Endothelial cell (in vitro differentiated cells): ENCODE data around the gene TRIM32. TPM values are rescaled to one million over a fixed set of nuclear protein-coding genes. Genes with fewer than 3 reads are reported as not detected.
"Not testable (repeated sequence)": the region's sequence is repeated elsewhere in the genome, so short reads cannot be mapped to it uniquely, and the experiment has no call there.

Experiments
- DNase-seq: peaks from one replicate; pipeline ENCODE4 v3.0.0; 2021; ENCODE audit warnings: low spot score
- H3K27ac Mint-ChIP-seq: one replicate; pipeline ENCODE4 v1.8.0; 2021; ENCODE audit warnings: mixed read lengths, inconsistent platforms; ENCODE audit not compliant: unreplicated experiment
- H3K27me3 Mint-ChIP-seq: one replicate; pipeline ENCODE4 v1.8.0; 2021; ENCODE audit warnings: mild to moderate bottlenecking, moderate library complexity, mixed read lengths, inconsistent platforms; ENCODE audit not compliant: unreplicated experiment
- H3K36me3 Mint-ChIP-seq: one replicate; pipeline ENCODE4 v1.8.0; 2021; ENCODE audit warnings: mild to moderate bottlenecking, low read depth, mixed read lengths, inconsistent platforms; ENCODE audit not compliant: unreplicated experiment
- H3K4me1 Mint-ChIP-seq: one replicate; pipeline ENCODE4 v1.8.0; 2021; ENCODE audit warnings: mild to moderate bottlenecking, mixed read lengths, inconsistent platforms; ENCODE audit not compliant: unreplicated experiment
- H3K4me3 Mint-ChIP-seq: one replicate; pipeline ENCODE4 v1.8.0; 2021; ENCODE audit warnings: mild to moderate bottlenecking, mixed read lengths, inconsistent platforms; ENCODE audit not compliant: unreplicated experiment
- H3K9me3 Mint-ChIP-seq: one replicate; pipeline ENCODE4 v1.8.0; 2021; ENCODE audit warnings: mixed read lengths, inconsistent platforms; ENCODE audit not compliant: unreplicated experiment
- total RNA-seq: library from RNA; stranded (reverse); fragmentation: NEBNext Ultra II Directional; extraction: Animal tissue kit (Norgen Biotek cat#: 25700); gene quantifications from one replicate; pipeline ENCODE4 v1.2.1, GENCODE V29; 2021; ENCODE audit not compliant: unreplicated experiment
- TF ChIP-seq, protein P1 (sequence below): fragments of 200-600 bp; sonication (generic); IDR thresholded peaks from one replicate; pipeline ENCODE4 v1.5.0; 2021; ENCODE audit warnings: antibody characterized with exemption; ENCODE audit not compliant: unreplicated experiment

Gene TRIM32
- total RNA-seq, 1 donor from 2014 or later: 24.7 TPM

DNA sequence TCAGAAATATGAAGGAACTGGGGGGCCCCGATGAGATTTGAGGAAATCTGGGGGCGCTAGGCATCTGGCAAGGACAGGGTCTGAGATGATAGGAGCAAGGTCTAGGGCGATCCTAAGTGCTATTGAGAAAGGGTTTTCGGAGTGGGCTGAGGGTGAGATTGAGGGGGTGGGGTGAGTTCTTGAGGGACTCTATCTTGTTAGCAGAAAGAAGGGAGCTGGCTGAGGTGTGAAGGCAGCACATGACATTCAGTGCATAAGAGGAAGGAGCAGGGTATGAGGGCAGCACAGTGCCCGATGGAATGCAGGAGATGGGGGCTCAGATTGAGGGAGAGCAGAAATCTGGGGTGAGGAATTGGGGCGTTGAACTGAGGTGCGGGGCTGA, 640 bp downstream of the TRIM32 start:
- Mint-ChIP-seq H3K9me3 (no peaks in the 10 kb centered on the region), H3K27ac (peak overlapping the region; percentile 70), H3K4me3 (peak overlapping the region; percentile 97), H3K4me1 (peaks cover 19% of the 10 kb centered on the region), H3K27me3 (peaks cover 7% of the 10 kb centered on the region), H3K36me3 (no peaks in the 10 kb centered on the region)
- no peak for DNase-seq
- TF ChIP-seq, protein P1, sequence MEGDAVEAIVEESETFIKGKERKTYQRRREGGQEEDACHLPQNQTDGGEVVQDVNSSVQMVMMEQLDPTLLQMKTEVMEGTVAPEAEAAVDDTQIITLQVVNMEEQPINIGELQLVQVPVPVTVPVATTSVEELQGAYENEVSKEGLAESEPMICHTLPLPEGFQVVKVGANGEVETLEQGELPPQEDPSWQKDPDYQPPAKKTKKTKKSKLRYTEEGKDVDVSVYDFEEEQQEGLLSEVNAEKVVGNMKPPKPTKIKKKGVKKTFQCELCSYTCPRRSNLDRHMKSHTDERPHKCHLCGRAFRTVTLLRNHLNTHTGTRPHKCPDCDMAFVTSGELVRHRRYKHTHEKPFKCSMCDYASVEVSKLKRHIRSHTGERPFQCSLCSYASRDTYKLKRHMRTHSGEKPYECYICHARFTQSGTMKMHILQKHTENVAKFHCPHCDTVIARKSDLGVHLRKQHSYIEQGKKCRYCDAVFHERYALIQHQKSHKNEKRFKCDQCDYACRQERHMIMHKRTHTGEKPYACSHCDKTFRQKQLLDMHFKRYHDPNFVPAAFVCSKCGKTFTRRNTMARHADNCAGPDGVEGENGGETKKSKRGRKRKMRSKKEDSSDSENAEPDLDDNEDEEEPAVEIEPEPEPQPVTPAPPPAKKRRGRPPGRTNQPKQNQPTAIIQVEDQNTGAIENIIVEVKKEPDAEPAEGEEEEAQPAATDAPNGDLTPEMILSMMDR: no peak

DNA sequence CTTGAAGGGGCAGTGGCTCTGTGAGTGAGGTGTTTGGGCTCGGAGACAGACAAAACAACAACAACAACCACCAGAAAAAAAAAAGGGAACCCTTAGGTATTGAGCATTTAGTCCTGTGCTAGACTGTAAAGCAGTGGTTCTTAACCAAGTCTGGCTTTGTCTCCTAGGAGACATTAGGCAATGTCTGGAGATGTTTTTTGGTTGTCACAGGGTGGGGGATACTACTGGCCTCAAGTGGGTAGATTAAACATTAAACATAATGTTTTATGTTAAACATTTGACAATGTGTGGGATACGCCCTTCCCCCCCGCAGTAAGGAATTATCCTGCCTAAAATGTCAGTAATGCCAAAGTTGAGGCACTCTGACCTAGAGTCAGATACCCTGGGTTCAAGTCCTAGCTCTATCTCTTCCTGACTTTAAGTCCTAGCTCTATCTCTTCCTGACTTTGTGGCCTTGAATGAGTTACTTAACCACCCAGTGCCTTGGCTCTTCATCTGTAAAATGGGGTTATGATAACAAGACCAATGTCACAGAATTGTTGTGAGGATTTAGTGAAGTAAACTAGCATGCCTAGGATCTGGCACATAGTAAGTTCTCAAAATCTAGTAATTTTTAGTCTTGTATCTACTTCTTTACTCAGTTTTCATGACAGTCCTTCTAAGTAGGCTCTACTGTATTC, 1.8 kb downstream of the TRIM32 start:
- Mint-ChIP-seq H3K9me3 (no peaks in the 10 kb centered on the region), H3K27me3 (peaks cover 7% of the 10 kb centered on the region), H3K4me3 (peak overlapping the region; percentile 97), H3K36me3 (no peaks in the 10 kb centered on the region), H3K27ac (no peak overlapping the region), H3K4me1 (peaks cover 19% of the 10 kb centered on the region)
- DNase-seq: no peak
- TF ChIP-seq, protein P1: no peak

DNA sequence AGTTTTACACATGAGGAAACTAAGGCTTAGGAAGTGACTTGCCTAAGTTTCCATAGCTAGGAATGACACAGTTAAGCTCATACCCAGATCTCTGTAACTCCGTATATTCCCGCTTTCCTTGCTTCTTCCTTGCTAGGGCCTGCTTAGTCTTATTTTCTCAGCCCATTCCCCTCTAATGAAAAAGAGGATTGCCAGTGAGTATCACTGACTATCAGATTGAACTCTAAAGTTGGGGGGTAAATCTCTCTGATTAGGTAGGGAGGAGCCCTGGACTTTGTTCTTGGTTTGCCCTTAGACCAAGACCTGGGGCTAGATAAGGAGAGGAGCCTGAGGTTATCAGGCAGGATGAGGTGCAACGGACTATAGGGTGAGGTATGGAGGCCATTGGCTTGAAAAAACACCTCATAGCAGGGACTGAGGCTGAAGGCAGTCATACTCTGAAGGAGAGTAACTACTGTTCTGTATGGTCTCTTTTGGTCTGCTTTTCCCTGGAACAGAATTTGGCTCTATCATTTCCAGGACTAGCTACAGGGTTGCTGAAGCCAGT, 2.5 kb downstream of the TRIM32 start:
- H3K27ac Mint-ChIP-seq: no peak overlapping the region
- TF ChIP-seq, protein P1: no peak
- H3K27me3 Mint-ChIP-seq: peaks cover 7% of the 10 kb centered on the region
- no peak for DNase-seq
- H3K4me3 Mint-ChIP-seq: no peak overlapping the region
- no peaks in the 10 kb centered on the region for H3K36me3 Mint-ChIP-seq
- no peaks in the 10 kb centered on the region for H3K9me3 Mint-ChIP-seq
- H3K4me1 Mint-ChIP-seq: peaks cover 19% of the 10 kb centered on the region

DNA sequence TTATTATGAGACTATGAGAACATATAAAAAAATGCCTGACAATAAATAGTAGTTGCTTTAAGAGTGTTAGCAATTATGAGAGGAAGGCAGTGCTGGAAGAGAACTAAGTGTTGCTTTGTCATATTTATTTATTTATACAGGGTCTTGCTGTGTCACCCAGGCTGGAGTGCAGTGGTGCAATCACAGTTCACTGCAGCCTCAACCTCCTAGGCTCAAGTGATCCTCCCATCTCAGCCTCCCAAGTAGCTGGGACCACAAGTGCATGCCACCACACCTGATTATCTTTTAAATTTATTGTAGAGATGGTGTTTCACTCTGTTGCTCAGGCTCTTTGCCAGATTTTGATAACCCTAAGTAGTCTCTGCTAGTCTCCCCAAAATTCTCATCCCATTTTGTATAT, 3.7 kb downstream of the TRIM32 start:
- not testable (repeated sequence) for H3K36me3 Mint-ChIP-seq, H3K4me3 Mint-ChIP-seq, H3K9me3 Mint-ChIP-seq, DNase-seq, H3K27me3 Mint-ChIP-seq, H3K27ac Mint-ChIP-seq
- H3K4me1 Mint-ChIP-seq: peaks cover 19% of the 10 kb centered on the region

DNA sequence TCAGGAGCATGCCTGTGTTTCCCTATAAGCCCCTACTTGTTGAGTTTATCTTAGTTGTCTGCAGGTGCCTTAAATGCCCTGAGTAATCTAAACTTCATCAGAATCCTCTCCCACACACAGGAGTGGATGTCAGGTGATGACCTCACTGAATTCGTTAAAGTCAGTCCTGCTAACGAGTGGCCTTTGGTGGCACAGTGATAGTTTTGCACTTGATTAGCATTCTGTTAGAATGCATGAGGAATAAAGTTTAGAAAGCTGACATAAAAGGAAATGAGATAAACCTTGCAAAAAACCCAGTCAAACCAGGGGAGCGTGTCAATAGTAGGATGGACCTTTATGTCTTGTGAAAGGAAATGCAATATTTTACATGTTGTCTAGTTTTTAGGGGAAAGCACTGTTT, 4.5 kb downstream of the TRIM32 start:
- DNase-seq: no peak
- Mint-ChIP-seq H3K36me3 (no peaks in the 10 kb centered on the region), H3K9me3 (no peaks in the 10 kb centered on the region), H3K27ac (no peak overlapping the region), H3K4me3 (no peak overlapping the region), H3K4me1 (peaks cover 16% of the 10 kb centered on the region), H3K27me3 (peaks cover 6% of the 10 kb centered on the region)
- TF ChIP-seq, protein P1: no peak
